ENCODE measurements around the gene SERBP1.

- TF ChIP-seq CTCF (IDR thresholded peaks at IDR 0.05; ENCODE audit: insufficient read depth, low read depth, low read length) (no peak), EZH2 (IDR thresholded peaks at IDR 0.05; ENCODE audit: insufficient read depth, low read length) (no peak)
These were observed 16.7 kb upstream of the SERBP1 start for GRCh38 chr1:67446893-67447292.

Data from astrocyte (in vitro differentiated cells and primary cell).